GM23338 (cell line): ENCODE data around the gene TTLL13. TPM values are rescaled to one million over a fixed set of nuclear protein-coding genes. Genes with fewer than 3 reads are reported as not detected.

Experiments
- ATAC-seq: fragments of 200-7000 bp; cut with Tn5 transposase; 3 replicates; pipeline ENCODE4 v1.9.1; 2020
- DNase-seq: peaks from one replicate; pipeline ENCODE4 v3.0.0-alpha.2; 2015; ENCODE audit warnings: low spot score
- H2AFZ ChIP-seq: fragments of 200-600 bp; sonication (generic); 2 replicates; pipeline ENCODE4 v1.8.0; 2016; ENCODE audit warnings: antibody characterized with exemption, mild to moderate bottlenecking, moderate library complexity
- H3F3A ChIP-seq: fragments of 200-600 bp; sonication (generic); replicated peaks from 2 replicates; pipeline ENCODE4 v1.8.0; 2017; ENCODE audit warnings: antibody characterized with exemption, mixed run types, low read depth
- H3K27ac ChIP-seq: fragments of 200-600 bp; sonication (generic); 2 replicates; pipeline ENCODE4 v1.6.1; 2016; ENCODE audit warnings: low read depth
- H3K27me3 ChIP-seq: fragments of 200-600 bp; sonication (generic); 2 replicates; pipeline ENCODE4 v1.8.0; 2016; ENCODE audit warnings: mild to moderate bottlenecking, mixed run types, moderate library complexity; ENCODE audit not compliant: insufficient read depth
- H3K36me3 ChIP-seq: fragments of 200-600 bp; sonication (generic); 2 replicates; pipeline ENCODE4 v1.8.0; 2016; ENCODE audit warnings: mild to moderate bottlenecking; ENCODE audit not compliant: insufficient read depth
- H3K4me1 ChIP-seq: fragments of 200-600 bp; sonication (generic); 2 replicates; pipeline ENCODE4 v1.8.0; 2016; ENCODE audit warnings: mild to moderate bottlenecking, moderate library complexity; ENCODE audit not compliant: insufficient read depth
- H3K4me2 ChIP-seq: fragments of 200-600 bp; sonication (generic); 2 replicates; pipeline ENCODE4 v1.7.1; 2017; ENCODE audit warnings: mixed run types
- H3K4me3 ChIP-seq: fragments of 200-600 bp; sonication (generic); 2 replicates; pipeline ENCODE4 v1.6.1; 2016; ENCODE audit warnings: mixed run types
- H3K79me2 ChIP-seq: fragments of 200-600 bp; sonication (generic); replicated peaks from 2 replicates; pipeline ENCODE4 v1.8.0; 2017; ENCODE audit warnings: mild to moderate bottlenecking; ENCODE audit not compliant: insufficient read depth
- H3K9me2 ChIP-seq: fragments of 200-600 bp; sonication (generic); 2 replicates; pipeline ENCODE4 v1.8.0; 2017; ENCODE audit not compliant: insufficient read depth
- H4K20me1 ChIP-seq: fragments of 200-600 bp; sonication (generic); replicated peaks from 2 replicates; pipeline ENCODE4 v1.8.0; 2017; ENCODE audit warnings: mild to moderate bottlenecking; ENCODE audit not compliant: insufficient read depth
- H3K27ac Mint-ChIP-seq: 2 replicates; pipeline ENCODE4 v1.8.0; 2020; ENCODE audit warnings: inconsistent platforms, mild to moderate bottlenecking, moderate library complexity, mixed read lengths
- H3K27me3 Mint-ChIP-seq: 3 replicates; pipeline ENCODE4 v1.8.0; 2022; ENCODE audit warnings: low read depth, mild to moderate bottlenecking, moderate library complexity, mixed read lengths, inconsistent platforms; ENCODE audit not compliant: insufficient read depth, poor library complexity
- H3K36me3 Mint-ChIP-seq: 3 replicates; pipeline ENCODE4 v1.8.0; 2021; ENCODE audit warnings: low read depth, mild to moderate bottlenecking, inconsistent platforms, moderate library complexity, mixed read lengths
- H3K4me1 Mint-ChIP-seq: 3 replicates; pipeline ENCODE4 v1.8.0; 2020; ENCODE audit warnings: mild to moderate bottlenecking, inconsistent platforms, mixed read lengths
- H3K4me3 Mint-ChIP-seq: 3 replicates; pipeline ENCODE4 v1.8.0; 2021; ENCODE audit warnings: moderate library complexity, mild to moderate bottlenecking, inconsistent platforms, mixed read lengths
- H3K9me3 Mint-ChIP-seq: 3 replicates; pipeline ENCODE4 v1.8.0; 2020; ENCODE audit warnings: moderate library complexity, mild to moderate bottlenecking, inconsistent platforms, mixed read lengths
- CREB1 ChIP-seq: fragments of 250-450 bp; sonication (Bioruptor Pico); IDR thresholded peaks from 2 replicates; pipeline ENCODE4 v1.5.0; 2020; ENCODE audit warnings: low read depth, mild to moderate bottlenecking, moderate library complexity
- JUNB ChIP-seq: IDR thresholded peaks from one replicate; pipeline ENCODE4 v1.6.1; 2016; ENCODE audit warnings: antibody characterized with exemption; ENCODE audit not compliant: unreplicated experiment
- NANOG ChIP-seq: IDR thresholded peaks from 2 replicates; pipeline ENCODE4 v1.6.1; 2016; ENCODE audit warnings: antibody characterized with exemption, borderline replicate concordance
- POLR2AphosphoS5 ChIP-seq: IDR thresholded peaks from 2 replicates; pipeline ENCODE4 v1.6.1; 2016; ENCODE audit warnings: antibody characterized with exemption, low read depth
- ZNF114 ChIP-seq: fragments of 250-450 bp; sonication (Bioruptor Pico); IDR thresholded peaks from 2 replicates; pipeline ENCODE4 v1.5.0; 2020; ENCODE audit warnings: mild to moderate bottlenecking, moderate library complexity
- ZNF331 ChIP-seq: fragments of 250-450 bp; sonication (Bioruptor Pico); IDR thresholded peaks from 2 replicates; pipeline ENCODE4 v1.5.0; 2020; ENCODE audit warnings: low read depth, mild to moderate bottlenecking, moderate library complexity
- polyA plus RNA-seq: library from polyadenylated mRNA; unstranded; fragments of >200 nt; fragmentation: Nextera tagmentation; extraction: Ambion mirVana; gene quantifications from 2 replicates; pipeline ENCODE4 v1.2.1, GENCODE V29; 2016
- total RNA-seq: library from RNA; depleted of rRNA; stranded (reverse); fragments of >200 nt; shearing (Covaris generic); gene quantifications from 2 replicates; pipeline ENCODE4 v1.2.3, GENCODE V29; 2014
- TF ChIP-seq, protein P1 (sequence below): fragments of 250-450 bp; sonication (Bioruptor Pico); IDR thresholded peaks from 2 replicates; pipeline ENCODE4 v1.5.0; 2020; ENCODE audit warnings: mild to moderate bottlenecking, moderate library complexity
- TF ChIP-seq, protein P2 (sequence below): IDR thresholded peaks from one replicate; pipeline ENCODE4 v1.6.1; 2018; ENCODE audit warnings: antibody characterized with exemption; ENCODE audit not compliant: unreplicated experiment
- TF ChIP-seq, protein P3 (sequence below), 2 experiments: fragments of 200-600 bp in 1 of 2; sonication (generic) in 1 of 2; conservative IDR thresholded peaks; 2 replicates each; pipeline versions ENCODE4 v1.5.1 to v1.6.1; 2016 to 2017; ENCODE audit warnings: antibody characterized with exemption in 2 of 2, low read depth in 2 of 2, mild to moderate bottlenecking in 2 of 2, moderate library complexity in 1 of 2

TTLL13 gene
- total and polyA plus RNA-seq, 2 experiments from 2014 or later = not detected

DNA sequence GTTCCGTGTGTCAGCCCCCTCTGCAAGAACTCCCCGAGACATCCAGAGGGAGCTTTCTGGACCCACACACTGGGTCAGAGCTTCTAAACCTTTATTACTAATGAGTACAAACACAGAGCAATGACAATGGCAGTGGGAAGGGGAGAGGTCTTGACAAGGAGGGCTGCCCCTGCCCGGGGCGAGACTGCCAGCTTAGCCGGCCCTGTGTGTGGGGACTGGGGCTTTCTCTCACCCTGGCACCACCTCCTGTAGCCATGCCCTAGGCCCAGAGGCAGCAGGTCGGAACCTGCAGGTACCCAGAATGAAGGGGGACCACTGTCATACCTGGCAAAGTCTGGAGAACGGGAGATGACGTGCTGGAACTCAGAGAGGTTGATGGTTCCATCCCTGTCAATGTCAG is 18.7 kb upstream of the TTLL13 start (continued):
- TF ChIP-seq, protein P1, sequence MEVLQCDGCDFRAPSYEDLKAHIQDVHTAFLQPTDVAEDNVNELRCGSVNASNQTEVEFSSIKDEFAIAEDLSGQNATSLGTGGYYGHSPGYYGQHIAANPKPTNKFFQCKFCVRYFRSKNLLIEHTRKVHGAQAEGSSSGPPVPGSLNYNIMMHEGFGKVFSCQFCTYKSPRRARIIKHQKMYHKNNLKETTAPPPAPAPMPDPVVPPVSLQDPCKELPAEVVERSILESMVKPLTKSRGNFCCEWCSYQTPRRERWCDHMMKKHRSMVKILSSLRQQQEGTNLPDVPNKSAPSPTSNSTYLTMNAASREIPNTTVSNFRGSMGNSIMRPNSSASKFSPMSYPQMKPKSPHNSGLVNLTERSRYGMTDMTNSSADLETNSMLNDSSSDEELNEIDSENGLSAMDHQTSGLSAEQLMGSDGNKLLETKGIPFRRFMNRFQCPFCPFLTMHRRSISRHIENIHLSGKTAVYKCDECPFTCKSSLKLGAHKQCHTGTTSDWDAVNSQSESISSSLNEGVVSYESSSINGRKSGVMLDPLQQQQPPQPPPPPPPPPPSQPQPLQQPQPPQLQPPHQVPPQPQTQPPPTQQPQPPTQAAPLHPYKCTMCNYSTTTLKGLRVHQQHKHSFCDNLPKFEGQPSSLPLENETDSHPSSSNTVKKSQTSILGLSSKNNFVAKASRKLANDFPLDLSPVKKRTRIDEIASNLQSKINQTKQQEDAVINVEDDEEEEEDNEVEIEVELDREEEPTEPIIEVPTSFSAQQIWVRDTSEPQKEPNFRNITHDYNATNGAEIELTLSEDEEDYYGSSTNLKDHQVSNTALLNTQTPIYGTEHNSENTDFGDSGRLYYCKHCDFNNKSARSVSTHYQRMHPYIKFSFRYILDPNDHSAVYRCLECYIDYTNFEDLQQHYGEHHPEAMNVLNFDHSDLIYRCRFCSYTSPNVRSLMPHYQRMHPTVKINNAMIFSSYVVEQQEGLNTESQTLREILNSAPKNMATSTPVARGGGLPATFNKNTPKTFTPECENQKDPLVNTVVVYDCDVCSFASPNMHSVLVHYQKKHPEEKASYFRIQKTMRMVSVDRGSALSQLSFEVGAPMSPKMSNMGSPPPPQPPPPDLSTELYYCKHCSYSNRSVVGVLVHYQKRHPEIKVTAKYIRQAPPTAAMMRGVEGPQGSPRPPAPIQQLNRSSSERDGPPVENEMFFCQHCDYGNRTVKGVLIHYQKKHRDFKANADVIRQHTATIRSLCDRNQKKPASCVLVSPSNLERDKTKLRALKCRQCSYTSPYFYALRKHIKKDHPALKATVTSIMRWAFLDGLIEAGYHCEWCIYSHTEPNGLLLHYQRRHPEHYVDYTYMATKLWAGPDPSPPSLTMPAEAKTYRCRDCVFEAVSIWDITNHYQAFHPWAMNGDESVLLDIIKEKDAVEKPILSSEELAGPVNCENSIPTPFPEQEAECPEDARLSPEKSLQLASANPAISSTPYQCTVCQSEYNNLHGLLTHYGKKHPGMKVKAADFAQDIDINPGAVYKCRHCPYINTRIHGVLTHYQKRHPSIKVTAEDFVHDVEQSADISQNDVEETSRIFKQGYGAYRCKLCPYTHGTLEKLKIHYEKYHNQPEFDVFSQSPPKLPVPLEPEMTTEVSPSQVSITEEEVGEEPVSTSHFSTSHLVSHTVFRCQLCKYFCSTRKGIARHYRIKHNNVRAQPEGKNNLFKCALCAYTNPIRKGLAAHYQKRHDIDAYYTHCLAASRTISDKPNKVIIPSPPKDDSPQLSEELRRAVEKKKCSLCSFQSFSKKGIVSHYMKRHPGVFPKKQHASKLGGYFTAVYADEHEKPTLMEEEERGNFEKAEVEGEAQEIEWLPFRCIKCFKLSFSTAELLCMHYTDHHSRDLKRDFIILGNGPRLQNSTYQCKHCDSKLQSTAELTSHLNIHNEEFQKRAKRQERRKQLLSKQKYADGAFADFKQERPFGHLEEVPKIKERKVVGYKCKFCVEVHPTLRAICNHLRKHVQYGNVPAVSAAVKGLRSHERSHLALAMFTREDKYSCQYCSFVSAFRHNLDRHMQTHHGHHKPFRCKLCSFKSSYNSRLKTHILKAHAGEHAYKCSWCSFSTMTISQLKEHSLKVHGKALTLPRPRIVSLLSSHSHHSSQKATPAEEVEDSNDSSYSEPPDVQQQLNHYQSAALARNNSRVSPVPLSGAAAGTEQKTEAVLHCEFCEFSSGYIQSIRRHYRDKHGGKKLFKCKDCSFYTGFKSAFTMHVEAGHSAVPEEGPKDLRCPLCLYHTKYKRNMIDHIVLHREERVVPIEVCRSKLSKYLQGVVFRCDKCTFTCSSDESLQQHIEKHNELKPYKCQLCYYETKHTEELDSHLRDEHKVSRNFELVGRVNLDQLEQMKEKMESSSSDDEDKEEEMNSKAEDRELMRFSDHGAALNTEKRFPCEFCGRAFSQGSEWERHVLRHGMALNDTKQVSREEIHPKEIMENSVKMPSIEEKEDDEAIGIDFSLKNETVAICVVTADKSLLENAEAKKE = no peak
- TF ChIP-seq JUNB = no peak

DNA sequence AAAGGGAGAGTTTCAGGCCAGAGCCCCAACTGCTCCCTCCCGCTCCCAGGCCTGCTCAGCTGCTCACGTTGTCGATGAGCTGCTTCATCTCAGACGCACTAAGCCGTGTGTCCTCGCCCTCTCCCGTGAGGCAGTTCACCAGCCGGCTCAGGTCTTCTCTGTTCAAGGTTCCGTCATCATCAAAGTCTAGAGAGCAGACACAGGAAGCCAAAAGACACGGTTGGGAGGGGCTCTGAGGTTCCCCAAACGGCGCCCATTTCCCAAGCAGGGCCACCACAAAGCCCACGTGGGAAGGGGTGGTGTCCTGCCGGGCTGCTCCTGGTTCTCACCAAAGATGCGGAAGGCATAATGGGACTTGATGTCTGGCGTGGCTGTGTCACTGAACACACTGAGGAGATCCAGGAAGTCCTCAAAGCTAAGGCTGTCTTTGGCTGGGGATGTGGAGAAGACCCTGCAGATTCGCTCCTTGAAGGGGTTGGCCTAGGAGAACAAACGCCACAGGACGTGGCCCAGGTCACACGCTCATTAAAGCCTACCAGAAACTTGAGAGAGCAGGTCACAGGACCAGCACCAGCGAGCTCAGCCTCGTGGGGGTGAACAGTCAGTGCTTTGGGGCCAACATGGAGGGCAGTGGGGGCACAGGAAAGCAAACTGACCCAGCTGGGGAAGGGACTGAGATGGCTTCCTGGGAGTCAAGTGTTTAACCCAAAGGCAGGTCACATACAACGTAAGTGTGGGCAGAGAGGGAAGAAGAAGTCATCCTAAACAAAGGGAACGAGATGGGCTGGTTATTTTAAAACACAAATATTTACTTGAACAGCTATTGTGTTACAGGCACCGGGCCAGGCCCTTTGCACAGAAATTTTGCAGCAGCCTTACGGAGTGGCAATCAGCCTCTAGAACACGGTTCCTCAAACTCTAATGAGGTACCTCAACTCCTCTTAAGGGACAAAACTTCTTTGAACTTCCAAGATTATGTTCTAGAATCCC is 18.0 kb upstream of the TTLL13 start:
- no peaks in the 10 kb centered on the region; the same call in 1 of the 2 replicates for H4K20me1 ChIP-seq
- peaks cover 14% of the 10 kb centered on the region; the same call in 1 of the 2 replicates for H3K4me1 ChIP-seq
- Mint-ChIP-seq H3K27me3 (peaks cover 11% of the 10 kb centered on the region), H3K4me1 (peaks cover 7% of the 10 kb centered on the region), H3K9me3 (no peaks in the 10 kb centered on the region), H3K36me3 (peaks cover 17% of the 10 kb centered on the region), H3K27ac (no peak overlapping the region), H3K4me3 (no peak overlapping the region)
- H3K27me3 ChIP-seq = no peaks in the 10 kb centered on the region
- no peak for ATAC-seq
- H3F3A ChIP-seq = peaks cover 11% of the 10 kb centered on the region; the same call in 1 of the 2 replicates
- H3K4me3 ChIP-seq = no peak overlapping the region
- peaks cover 7% of the 10 kb centered on the region; the same call in 1 of the 2 replicates for H3K36me3 ChIP-seq
- DNase-seq = no peak
- no peaks in the 10 kb centered on the region for H3K79me2 ChIP-seq
- H3K4me2 ChIP-seq = no peak overlapping the region
- H3K9me2 ChIP-seq = no peaks in the 10 kb centered on the region
- no peak overlapping the region for H2AFZ ChIP-seq
- no peak overlapping the region for H3K27ac ChIP-seq
- TF ChIP-seq CREB1 (no peak), POLR2AphosphoS5 (no peak), NANOG (no peak), ZNF331 (CRISPR knock-in tag) (no peak), ZNF114 (CRISPR knock-in tag) (no peak)
- TF ChIP-seq, protein P2, sequence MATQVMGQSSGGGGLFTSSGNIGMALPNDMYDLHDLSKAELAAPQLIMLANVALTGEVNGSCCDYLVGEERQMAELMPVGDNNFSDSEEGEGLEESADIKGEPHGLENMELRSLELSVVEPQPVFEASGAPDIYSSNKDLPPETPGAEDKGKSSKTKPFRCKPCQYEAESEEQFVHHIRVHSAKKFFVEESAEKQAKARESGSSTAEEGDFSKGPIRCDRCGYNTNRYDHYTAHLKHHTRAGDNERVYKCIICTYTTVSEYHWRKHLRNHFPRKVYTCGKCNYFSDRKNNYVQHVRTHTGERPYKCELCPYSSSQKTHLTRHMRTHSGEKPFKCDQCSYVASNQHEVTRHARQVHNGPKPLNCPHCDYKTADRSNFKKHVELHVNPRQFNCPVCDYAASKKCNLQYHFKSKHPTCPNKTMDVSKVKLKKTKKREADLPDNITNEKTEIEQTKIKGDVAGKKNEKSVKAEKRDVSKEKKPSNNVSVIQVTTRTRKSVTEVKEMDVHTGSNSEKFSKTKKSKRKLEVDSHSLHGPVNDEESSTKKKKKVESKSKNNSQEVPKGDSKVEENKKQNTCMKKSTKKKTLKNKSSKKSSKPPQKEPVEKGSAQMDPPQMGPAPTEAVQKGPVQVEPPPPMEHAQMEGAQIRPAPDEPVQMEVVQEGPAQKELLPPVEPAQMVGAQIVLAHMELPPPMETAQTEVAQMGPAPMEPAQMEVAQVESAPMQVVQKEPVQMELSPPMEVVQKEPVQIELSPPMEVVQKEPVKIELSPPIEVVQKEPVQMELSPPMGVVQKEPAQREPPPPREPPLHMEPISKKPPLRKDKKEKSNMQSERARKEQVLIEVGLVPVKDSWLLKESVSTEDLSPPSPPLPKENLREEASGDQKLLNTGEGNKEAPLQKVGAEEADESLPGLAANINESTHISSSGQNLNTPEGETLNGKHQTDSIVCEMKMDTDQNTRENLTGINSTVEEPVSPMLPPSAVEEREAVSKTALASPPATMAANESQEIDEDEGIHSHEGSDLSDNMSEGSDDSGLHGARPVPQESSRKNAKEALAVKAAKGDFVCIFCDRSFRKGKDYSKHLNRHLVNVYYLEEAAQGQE = no peak
- TF ChIP-seq, protein P3, sequence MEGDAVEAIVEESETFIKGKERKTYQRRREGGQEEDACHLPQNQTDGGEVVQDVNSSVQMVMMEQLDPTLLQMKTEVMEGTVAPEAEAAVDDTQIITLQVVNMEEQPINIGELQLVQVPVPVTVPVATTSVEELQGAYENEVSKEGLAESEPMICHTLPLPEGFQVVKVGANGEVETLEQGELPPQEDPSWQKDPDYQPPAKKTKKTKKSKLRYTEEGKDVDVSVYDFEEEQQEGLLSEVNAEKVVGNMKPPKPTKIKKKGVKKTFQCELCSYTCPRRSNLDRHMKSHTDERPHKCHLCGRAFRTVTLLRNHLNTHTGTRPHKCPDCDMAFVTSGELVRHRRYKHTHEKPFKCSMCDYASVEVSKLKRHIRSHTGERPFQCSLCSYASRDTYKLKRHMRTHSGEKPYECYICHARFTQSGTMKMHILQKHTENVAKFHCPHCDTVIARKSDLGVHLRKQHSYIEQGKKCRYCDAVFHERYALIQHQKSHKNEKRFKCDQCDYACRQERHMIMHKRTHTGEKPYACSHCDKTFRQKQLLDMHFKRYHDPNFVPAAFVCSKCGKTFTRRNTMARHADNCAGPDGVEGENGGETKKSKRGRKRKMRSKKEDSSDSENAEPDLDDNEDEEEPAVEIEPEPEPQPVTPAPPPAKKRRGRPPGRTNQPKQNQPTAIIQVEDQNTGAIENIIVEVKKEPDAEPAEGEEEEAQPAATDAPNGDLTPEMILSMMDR (conservative IDR thresholded peaks at IDR 0.05; ENCODE audit: low read depth in 2 of 2) = no peak
